ENCODE measurements around the gene SLC39A11.
"Not testable (repeated sequence)": the region's sequence is repeated elsewhere in the genome, so short reads cannot be mapped to it uniquely, and the experiment has no call there.

SLC39A11 gene

DNA sequence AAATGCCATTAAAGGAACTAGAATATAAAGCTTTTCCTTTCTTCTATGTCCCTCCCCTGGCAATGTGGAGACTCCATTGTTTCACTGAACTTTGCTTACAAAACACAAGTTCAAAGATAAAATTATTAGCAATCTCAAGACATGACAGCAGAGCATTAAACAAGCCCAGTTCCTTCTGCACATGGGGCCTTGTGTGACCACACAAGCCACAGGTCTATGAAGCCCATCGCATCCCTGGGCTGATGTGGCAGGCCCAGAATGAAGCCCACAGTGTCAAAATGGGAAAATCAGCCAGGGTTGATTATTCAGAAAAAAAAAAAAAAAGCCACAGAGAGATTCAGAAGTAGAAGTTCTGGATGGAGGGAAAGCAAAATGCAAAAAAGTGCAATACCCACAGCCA lies 12.9 kb upstream of the SLC39A11 start:
- no peak for DNase-seq

DNA sequence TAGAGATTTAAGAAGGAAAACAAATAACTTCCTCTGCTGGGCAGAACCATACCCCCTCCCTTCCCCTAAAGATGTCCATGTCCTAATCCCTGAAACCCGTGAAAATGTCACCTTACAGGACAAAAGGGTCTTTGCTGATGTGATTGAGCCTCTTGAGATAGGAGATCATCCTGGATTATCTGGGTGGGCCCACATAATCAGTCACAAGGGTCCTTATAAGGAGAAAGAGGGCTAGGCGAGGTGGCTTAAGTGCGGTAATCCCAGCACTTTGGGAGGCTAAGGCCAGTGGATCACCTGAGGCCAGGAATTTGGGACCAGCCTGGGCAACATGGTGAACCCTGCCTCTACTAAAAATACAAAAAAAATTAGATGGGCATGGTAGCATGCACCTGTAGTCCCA lies 12.0 kb upstream of the SLC39A11 start:
- no peak for DNase-seq

DNA sequence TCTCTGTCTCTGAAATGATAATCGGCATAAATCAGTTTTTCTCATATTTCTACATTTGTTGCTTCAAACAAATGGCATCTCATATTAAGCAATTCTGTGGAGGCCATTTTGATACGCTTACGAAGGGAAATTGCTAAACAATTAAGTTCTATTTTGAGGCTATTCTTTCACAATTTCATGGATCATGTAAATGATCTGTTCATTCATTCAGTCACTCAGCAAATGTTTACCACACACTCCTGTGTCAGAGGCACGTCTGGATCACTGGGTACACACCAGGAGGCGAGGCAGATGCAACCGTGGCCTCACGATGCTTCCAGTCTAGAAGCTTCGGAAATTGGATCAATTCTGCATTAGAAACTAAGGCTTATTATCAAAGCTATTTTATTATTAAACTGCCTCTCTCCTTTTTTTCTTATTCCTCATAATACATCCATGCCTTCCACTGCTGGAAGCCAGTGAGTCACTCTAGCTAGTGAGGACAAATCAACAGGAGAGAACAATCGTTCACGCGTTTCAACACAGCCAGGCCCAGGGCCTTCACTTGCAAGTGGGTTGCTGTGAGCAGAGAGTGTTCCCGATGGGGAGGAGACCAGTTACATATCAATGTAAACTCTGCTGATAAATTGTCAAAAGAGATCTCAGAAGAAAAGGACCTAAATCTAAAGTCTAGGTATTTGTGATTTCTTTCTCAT lies 11.3 kb upstream of the SLC39A11 start:
- no peak for DNase-seq

DNA sequence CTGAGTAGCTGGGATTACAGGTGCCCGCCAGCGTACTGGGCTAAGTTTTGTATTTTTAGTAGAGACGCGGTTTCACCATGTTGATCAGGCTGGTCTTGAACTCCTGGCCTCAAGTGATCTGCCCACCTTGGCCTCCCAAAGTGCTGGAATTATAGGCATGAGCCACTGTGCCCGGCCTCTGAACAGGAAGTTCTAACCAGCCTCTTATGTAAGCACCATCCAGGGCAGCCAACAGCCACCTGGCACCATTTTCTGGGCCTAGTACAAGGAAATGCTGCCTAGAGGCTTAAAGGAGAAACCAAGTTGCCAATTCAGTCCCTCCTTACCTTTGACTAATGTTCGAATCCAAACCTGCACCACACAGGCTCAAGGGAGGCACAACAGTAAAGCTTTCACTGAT lies 8.5 kb upstream of the SLC39A11 start:
- no peak for DNase-seq

DNA sequence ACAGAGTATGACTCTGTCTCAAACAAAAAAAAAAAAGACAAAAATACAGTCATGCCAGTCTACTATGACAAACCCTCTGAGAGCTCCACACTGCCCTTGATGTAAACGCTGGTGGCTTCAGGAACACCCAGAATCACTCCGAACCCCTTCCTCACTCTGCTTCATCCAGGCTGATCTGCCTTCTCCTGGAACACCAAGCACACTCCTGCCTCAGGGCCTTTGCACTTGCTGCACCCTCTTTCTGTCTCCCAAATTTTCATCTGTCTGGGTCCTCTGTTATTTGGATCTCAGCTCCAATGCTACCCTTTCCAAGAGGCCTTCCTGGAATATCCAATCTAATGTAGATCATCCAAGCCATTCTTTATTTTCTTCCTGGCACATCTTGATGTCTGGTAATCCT lies 7.9 kb upstream of the SLC39A11 start:
- DNase-seq = no peak

DNA sequence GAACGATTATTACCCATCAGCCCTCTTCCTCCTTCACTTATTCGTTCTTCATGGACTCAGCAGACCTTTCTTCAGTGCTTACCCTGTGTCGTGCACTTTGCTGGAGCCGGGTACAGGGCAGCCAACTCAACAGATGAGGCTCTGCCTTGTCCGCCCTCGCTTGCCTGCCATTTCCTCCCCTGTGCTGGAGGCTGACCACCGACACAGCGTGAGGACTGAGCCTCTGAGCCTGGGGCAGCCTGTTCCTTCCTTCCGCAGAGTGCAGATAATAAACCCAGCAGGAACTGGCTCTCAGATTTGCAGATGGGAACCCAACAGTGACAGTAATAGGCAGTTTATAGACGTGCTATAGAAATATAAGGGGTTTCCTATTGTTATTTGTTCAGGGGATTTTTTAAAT lies 7.0 kb upstream of the SLC39A11 start:
- DNase-seq = no peak

DNA sequence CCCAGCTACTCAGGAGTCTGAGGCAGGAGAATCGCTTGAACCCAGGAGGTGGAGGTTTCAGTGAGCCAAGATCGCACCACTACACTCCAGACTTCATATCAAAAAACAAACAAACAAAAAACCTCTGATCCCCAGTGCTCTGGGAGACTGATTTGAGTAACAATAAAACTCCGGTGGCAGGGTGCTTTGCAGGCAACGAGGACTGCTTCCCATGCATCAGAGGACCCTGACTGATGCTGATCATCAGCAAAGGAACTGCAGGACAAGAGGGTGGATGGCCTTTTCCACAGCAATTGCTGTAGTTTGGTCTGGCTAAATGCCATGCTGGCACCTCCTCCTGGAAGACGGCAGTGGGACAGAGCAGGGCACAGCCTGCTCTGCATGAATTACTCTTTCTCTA lies 6.4 kb upstream of the SLC39A11 start:
- no peak for DNase-seq

DNA sequence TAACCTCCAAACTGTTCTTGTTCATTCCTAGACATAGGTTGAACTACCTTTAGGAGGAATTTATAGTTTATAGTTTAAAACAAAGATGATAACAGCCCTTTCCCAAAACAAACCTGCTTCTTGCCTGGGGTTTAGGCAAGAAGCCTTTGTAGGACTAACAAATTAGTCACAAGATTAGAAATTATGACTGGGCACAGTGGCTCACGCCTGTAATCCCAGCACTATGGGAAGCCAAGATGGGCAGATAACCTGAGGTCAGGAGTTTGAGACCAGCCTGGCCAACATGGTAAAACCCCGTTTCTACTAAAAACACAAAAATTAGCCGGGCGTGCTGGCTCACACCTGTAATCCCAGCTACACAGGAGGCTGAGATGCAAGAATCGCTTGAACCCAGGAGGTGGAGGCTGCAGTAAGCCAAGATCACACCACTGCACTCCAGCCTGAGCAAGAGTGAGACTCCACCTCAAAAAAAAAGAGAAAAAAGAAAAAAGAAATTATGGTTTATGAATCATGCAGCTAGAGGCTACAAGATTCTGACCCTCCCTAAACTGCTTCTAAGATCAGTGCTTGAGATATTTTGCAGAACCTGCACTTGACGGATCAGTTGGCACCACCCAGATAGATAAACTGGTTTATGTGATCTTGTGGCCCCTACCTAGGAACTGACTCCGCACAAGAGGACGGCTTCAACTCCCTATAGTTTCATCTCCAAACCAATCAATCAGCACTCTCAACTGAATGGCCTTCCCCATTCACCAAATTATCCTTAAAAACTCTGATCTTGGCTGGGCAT lies 5.7 kb upstream of the SLC39A11 start:
- DNase-seq = not testable (repeated sequence)

DNA sequence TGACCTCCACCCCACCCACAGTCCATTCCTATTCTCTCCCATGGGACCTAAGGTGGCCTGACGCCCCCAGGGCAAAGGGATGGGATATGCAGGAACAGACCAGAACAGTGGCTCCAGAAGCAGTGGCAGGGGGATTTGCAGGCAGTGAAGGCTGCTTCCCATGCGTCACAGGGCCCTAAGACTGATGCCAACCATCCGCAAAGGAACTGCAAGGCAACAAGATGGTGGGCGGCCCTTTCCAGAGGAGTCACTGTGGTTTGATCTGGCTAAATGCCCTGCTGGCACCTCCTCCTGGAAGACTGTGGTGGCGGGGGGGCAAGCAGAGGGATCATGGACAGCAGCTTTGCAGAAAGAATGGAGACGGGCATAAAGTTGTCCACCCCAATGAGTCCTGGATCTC lies 4.4 kb upstream of the SLC39A11 start:
- DNase-seq = no peak

DNA sequence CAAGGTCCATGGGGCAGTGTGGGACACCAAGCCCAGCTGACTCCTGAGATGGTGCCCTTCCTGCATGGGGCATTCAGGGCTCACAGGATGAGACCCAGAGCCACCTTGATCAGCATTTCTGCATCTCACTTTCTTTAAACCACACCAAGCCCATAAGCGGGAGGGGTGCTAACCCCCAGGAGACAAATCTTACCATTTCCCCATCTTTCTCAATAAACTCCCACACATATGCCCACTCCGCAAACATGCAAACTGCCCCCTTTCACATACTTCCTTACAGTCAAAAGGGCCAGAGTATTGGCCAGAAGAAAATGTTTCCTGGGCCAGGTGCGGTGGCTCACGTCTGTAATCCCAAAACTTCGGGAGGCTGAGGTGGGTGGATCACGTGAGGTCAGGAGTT lies 3.7 kb upstream of the SLC39A11 start:
- no peak for DNase-seq

DNA sequence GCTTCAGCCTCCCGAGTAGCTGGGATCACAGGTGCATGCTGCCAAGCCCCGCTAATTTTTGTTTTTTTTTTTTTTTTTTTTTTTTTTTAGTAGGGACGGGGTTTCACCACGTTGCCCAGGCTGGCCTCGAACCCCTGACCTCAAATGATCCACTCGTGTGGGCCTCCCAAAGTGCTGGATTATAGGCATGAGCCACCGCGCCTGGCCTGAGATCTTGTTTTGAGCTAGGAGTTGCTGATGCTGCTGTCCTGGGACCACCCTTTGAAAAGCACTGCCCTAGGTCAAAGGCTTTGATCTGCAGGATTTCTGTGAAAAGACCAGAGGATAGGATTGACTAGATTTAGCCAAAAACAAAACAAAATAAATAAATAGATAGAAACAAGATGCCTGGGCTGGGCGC lies 798 bp upstream of the SLC39A11 start:
- no peak for DNase-seq

DNA sequence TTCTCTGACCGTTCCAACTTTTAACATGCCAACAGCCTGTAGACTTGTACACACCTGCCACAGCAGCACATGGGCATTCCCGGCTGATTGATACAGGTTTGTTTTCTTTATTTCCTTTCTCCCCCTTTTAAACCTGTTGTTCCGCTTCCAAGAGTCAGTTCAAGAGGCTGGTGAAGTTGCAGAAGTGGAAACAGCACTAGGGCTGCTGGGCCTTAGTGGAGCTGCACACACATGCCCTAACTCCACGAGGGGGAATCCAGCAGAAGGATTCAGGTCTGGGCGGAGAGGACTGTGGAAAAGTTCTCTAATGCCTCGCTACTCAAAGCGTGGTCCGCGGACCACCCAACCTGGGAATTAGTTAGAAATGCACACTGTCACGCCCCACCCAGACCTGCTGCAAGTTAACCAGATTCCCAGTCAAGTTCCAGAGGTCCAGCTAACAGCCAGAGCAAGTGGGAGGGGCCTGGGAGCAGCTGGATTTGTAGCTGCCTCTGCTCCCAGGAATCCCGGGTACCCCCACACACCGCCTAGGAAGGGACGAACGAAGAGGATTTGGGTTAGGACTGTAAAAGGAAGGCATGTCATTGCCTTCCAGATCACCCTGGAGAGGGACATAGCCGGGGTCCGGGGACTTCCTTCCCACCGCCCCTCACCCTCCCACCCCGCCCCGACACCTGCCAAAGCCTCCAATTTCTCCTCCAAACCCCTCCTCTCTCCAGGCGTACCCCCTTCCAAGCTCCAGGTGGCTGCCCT lies 542 bp downstream of the SLC39A11 start:
- no peak for DNase-seq

DNA sequence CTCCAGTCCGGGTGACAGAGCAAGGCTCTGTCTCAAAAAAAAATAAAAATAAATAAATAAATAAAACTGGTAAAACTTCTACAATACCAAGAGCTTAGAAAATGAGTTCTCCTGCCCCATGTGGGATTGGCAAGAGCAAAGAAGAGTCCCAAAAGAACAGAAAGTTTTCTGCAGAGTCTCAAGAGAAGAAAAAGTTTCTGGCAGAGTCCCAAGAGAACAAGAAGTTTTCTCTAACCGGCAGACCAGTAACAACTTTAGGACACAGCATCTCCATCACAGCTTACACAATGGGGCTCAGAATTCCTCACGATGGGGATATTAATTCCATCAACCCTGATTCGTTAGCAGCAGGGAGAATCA lies 1.1 kb downstream of the SLC39A11 start:
- DNase-seq = no peak

DNA sequence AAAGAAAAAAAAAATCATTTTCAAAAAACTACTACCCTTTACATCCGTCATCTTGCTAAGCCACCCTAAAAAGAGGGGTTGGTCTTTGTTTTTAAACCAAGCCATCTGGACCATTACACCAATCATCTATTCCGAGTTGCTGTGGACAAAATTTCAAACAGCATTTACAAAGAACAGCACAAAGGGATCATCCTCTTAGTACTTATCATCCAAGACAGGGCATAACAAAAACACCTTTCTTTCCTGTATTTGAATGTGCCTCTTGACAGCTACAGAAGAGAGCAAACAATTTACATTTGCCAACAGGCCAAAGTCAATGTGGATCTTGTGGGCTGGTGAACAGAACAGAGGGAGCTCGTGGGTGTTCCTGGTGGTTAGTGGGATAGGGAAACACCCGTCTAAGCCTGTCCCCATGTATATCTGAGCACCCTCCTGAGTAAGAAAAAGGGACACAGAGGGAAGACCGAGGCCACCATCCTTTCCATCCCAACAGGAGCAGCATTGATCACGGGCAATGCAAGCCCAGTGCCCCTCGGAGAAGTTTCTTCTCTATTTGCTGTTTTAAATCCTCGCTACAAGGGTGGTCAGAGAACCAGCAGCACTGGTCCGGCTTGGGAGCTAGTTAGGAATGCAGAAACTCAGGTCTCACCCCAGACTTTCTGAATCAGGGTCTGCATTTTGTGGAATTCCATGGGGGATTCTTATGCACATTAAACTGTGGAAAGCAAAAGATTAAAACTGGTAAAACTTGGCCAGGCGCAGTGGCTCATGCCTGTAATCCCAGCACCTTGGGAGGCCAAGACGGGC lies 1.9 kb downstream of the SLC39A11 start:
- DNase-seq = no peak

DNA sequence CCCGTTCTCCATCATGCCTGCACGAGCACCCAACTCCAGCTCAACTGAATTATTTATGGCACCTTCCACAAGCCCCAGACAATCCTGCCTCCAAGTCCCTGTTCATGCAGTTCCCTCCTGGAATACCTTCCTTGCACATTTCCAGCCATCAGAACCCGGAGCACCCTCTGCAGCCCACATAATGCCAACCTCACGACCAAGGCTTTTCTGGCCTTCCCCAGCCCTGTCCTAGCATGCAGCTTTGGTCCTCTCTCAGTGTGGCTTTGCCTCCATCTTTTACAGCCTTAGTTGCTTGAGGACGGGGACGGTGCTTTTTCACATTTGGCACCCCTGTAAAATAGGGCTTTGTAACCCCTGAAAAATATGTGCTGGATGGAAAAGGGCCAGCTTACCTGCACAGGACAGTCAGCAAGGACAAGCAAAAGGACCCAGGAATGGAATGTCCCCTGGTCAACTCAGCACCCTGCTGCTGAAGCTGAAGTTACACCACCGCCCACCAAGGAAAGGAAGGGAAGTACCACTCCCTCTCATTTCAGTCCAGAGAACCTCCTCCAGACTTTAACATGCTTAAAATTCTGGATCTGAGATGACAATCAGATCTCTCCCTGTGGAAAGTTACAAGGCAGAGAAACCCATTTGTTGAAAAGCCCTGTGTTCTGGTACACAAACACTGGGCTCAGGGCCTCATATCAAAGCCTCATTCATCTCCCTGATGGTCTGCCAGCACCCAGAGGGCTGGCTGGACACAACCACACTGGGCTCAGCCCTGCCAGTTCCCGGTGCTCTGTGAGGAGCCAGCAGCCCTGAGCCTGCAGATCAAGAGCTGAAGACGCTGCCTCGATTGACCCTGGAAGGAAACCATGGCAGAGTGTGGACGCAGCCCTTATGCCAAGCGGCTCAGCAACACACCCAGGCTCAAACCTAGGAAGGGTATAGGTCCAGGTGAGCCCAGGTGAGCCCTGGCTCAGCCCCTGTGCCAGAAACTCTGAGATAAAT lies 2.9 kb downstream of the SLC39A11 start:
- DNase-seq = no peak

DNA sequence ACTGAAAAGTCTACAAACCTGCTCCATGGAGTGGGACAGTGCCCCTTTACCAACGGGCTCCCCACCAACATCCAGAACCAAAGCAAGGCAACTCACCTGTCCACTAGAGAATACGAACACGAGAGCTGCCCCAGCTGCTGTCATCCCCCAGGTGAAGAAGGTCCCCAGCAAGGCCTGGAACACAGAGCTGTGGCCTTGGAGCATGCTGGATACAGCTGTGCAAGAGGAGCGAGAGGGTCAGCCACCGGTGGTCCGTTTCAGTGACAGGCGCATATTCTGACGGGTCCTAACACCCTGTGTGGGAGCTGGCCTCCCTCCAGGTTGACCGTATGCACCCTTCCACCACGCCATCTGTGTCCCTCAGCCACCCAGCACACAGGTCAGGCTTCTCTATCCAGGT lies 3.9 kb downstream of the SLC39A11 start:
- no peak for DNase-seq

DNA sequence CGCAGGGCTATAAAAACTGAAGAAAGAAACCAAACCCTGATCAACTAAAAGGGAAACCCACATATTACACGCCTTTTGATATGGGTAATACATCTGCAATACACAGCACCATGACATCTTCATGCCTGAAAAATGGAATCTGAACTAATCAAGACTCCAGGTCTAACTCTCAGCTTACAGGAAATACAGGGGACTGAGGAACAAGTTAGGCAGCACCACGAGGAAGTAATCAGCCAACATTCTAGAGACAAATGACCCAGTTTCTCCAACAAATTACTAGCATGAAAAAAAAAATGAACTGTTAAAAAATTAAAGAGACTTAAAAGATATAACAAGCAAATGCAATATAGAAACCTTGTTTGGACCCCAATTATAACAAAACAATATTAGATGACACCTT lies 9.1 kb downstream of the SLC39A11 start:
- DNase-seq = no peak

DNA sequence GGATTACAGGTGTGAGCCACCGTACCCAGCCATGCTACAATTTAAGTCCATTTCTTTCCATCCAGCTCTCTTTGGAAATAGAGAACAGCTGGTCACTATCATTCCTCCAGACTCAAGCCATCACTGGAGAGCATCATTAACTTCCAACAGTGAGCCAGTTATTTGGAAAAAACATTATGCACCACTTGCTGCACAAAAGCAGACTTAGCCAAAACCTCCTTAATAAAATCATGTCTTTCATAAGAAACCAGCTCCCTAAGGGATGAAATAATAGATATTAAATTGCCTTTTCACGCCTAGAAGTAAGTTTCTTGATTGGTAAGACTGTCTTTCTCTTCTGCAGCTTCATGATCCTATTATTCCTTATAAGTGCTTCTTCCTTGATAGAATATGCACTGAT lies 17.9 kb downstream of the SLC39A11 start:
- no peak for DNase-seq

DNA sequence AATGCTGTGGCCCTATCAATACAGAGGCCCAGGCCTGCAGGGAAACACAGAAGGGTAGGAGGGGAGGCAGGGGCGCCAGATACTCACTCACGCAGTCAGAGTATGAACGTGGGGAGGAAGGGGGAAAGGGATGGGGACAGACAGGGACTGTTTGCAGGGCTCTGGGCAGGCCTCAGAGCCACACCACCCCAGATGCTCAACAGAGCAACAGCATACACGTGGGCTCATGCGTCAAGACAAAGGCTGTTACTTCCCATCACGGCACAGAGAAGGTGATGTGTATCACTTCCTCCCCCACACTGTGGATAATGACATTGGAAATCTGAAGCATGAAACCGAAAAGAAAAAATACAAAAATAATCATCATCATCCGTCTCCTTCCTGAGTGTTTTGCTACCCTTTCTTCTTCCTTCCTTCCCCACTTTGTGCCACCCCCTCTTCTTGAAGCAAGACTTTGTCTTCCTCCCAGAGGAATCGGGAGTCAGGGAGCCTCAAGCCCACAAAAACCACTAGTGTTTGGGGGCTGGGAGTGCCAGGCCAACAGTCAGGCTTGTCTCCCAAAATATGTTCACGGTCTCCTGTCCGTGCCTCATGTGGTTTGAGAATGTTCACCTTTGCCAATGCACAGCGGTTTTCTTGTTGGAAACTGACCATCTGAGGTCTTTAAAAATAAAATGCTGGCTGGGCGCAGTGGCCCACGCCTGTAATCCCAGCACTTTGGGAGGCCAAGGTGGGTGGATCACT lies 20.1 kb downstream of the SLC39A11 start:
- DNase-seq = no peak

DNA sequence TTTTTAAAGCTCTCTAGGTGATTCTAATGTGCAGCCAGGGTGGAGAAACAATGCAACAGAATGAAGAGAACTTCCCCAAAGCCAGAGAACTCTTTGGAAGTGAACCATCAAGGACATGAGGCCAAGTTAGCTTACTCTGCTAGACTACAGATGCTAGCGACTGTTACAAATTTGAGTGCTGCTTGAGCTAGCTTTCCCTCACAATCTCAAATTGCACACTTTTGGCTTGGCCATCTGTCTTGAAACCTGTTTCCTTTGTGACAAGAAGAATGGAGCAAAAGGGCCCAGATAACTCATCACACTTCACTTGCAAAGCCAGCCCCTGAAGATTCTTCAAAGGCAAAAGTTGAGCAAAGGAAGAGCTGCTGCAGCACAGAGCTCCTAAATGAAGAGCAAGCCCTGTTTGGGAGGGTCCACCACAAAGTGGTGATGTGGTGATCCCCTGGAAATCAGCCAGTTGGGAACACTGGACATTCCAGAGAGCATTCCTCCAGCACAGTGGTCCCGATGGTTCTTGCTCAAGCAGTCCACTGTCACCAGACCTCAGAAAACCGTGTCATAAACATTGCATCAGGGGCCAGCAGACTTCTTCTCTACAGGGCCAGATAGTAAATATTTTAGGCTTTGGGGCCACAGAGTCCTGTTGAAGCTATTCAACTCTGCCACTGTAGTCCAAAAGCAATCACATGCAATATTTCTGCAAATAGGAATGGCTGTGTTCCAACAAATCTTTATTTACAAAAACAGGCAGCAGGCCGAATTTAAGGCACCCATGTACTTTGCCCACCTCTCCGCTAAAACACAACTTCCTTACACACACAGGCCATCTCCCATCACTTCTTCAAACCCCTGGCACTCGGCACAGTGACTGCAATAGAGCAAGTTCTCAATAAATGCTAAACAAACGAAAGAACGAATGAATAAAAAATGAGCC lies 21.2 kb downstream of the SLC39A11 start:
- DNase-seq = no peak
